ENCODE results near the gene ABCC1.
"Not testable (repeated sequence)": the region's sequence is repeated elsewhere in the genome, so short reads cannot be mapped to it uniquely, and the experiment has no call there.

The ABCC1 gene

GRCh38 chr16:15928261-15929104, 20.9 kb upstream of the ABCC1 start:
- TF ChIP-seq, protein P1, sequence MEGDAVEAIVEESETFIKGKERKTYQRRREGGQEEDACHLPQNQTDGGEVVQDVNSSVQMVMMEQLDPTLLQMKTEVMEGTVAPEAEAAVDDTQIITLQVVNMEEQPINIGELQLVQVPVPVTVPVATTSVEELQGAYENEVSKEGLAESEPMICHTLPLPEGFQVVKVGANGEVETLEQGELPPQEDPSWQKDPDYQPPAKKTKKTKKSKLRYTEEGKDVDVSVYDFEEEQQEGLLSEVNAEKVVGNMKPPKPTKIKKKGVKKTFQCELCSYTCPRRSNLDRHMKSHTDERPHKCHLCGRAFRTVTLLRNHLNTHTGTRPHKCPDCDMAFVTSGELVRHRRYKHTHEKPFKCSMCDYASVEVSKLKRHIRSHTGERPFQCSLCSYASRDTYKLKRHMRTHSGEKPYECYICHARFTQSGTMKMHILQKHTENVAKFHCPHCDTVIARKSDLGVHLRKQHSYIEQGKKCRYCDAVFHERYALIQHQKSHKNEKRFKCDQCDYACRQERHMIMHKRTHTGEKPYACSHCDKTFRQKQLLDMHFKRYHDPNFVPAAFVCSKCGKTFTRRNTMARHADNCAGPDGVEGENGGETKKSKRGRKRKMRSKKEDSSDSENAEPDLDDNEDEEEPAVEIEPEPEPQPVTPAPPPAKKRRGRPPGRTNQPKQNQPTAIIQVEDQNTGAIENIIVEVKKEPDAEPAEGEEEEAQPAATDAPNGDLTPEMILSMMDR (IDR thresholded peaks at IDR 0.05; ENCODE audit: extremely low read depth, missing control alignments): no peak
- no peak for DNase-seq (ENCODE audit: low spot score)

GRCh38 chr16:15932939-15933338, 16.5 kb upstream of the ABCC1 start:
- TF ChIP-seq, protein P1 (IDR thresholded peaks at IDR 0.05; ENCODE audit: extremely low read depth, missing control alignments): no peak
- no peak for DNase-seq (ENCODE audit: low spot score)

DNA sequence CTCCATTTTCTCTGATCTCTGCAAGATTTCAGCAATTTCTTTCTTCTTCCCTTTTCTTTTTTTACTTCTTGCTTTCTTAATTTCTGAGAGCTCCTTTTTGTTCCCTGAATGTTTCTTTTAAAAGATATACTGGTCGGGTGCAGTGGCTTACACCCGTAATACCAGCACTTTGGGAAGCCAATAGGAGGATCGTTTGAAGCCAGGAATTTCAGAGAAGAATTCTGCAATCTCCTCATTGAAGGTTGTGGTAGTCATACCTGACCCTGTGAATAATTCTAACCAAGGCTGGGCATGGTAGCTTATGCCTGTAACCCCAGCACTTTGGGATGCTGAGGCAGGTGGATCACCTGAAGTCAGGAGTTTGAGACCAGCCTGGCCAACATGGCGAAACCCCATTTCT, 15.6 kb upstream of the ABCC1 start:
- no peak for DNase-seq (ENCODE audit: low spot score)
- TF ChIP-seq, protein P1 (IDR thresholded peaks at IDR 0.05; ENCODE audit: extremely low read depth, missing control alignments): no peak

DNA sequence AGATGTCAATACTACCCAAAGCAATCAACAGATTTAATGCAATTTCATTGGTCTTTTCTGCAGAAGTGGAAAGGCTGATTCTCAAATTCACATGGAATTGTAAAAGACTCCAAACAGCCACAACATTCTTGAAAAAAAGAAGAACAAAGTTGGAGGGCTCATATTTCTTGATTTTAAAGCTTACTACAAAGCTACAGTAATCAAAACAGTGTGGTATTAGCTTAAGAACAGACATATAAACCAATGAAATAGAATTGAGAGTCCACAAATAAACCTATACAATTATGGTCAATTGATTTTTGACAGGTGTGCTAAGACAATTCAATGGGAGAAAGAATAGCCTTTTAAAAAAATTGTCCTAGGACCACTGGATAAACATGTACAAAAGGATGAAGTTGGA, 14.4 kb upstream of the ABCC1 start:
- TF ChIP-seq, protein P1 (IDR thresholded peaks at IDR 0.05; ENCODE audit: extremely low read depth, missing control alignments): no peak

DNA sequence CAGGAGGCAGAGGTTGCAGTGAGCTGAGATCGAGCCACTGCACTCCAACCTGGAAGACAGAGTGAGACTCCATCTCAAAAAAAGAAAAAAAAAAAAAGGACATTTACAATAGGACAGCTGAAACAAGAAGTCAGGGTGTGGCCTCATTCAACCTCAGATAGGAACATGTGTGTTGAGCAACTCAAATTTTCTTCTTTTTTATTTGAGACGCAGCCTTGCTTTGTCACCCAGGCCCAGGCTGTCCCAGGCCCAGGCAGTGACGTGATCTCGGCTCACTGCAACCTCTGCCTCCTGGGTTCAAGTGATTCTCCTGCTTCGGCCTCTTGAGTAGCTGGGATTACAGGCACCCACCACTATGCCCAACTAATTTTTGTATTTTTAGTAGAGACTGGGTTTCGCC, 12.6 kb upstream of the ABCC1 start:
- DNase-seq (ENCODE audit: low spot score): not testable (repeated sequence)

More for the DNA sequence above, 14.4 kb upstream of the ABCC1 start:
- DNase-seq (ENCODE audit: low spot score): no peak

DNA sequence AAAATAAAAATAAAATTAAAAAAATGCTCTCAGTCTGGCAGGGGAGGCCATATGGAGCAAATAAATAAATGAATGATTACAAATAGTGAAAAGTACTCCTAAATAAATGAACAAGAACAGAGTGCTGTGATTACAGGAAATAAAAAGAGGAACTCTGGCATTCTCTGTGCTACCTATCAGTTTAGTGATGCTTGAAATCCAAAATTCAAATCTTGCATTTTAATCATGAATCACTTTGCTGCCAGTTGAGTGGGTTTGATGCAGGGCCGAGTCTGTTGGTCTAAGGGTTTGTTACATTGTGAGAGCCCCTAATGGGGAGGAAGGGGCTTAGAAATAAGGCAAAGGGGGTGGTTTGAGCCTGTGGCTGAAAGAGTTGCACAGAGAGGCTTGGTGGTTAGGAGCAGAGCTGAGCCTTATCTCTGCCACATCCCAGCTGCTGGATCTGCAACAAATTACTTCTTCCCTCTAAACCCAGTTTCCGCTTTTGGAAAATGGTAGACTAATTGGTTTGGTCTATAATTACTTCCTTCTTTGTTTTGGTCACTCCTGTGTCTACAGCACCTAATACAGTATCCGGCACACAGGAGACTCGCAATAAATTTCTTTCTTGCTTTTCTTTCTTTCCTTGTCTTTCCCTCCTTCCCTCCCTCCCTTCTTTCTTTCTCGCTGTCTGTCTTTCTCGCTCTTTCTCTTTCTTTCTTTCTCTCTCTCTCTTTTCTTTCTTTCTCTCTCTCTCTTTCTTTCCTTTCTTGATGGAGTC, 6.3 kb upstream of the ABCC1 start:
- TF ChIP-seq, protein P1 (IDR thresholded peaks at IDR 0.05; ENCODE audit: extremely low read depth, missing control alignments): no peak
- DNase-seq (ENCODE audit: low spot score): no peak

- no peak for DNase-seq (ENCODE audit: low spot score)
- TF ChIP-seq, protein P1 (IDR thresholded peaks at IDR 0.05; ENCODE audit: extremely low read depth, missing control alignments): no peak
Observed at GRCh38 chr16:15946257-15947044, 3.0 kb upstream of the ABCC1 start.
